Pulmonary artery endothelial cell (primary cell): ENCODE measurements around the gene ALOX12. TPM values are rescaled to one million over a fixed set of nuclear protein-coding genes. Genes with fewer than 3 reads are reported as not detected.
"Not testable (repeated sequence)": the region's sequence is repeated elsewhere in the genome, so short reads cannot be mapped to it uniquely, and the experiment has no call there.

Experiments
- DNase-seq: peaks from one replicate; pipeline ENCODE4 v3.0.0-alpha.2; 2011; ENCODE audit warnings: low read depth, low spot score
- total RNA-seq: library from RNA; depleted of rRNA; stranded (reverse); fragments of >200 nt; gene quantifications from 2 replicates; pipeline ENCODE4 v1.2.3, GENCODE V29; 2014

The ALOX12 gene
- total RNA-seq, 1 donor from 2014 or later: not detected

DNA sequence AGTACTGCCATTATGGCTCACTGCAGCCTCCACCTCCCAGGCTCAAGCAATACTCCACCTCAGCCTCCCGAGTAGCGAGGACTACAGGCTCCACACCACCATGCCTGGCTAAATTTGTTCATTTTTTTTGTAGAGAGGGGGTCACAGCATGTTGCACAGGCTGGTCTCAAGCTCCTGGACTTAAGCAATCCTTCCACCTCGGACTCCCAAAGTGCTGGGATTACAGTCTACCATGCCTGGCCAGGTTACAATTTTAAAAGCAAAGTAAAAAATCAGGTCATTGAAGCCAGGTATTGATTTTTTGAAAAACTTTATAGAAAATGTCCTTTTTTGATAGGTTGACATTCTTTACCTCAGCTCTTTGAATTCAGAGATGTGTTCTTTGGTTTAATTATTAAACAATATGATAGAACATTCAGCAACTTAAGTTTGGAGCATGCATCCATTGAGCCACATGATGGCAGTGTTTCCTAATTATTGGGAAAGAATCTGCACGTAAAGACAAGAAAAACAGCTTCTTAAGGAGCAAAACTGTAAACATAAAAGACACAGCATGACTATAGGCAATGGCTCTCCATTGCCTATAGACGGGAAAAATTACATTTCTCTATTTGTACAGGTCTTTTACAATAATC is 49.8 kb downstream of the ALOX12 start:
- no peak for DNase-seq

DNA sequence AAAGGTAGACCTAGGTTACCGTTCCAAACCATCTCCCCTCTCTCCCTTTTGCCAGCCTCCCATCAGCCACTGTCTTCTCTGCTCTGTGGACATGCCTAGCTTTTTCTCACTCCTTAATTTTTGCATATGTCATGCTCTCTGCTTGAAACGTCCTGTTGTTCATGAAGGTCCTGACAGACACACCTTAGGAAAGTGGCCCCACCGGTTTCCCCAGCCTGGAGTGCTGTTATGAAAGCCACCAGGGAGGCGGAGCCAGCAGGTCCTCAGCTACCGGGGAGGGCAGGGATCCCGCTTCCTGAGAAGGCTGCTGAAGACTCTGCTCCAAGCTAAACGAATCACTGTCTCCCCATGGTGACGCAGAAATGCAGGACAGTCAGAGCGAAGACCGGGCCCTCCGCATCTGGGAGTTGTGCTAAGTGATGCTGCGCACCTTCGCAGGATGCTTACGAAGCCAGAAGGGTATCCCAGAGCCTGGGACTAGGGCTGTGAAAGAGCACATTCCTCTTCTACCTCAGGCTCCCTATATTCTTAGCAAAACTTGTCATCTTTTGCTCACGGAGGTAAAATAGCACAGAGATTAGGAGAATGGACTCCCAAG is 50.4 kb downstream of the ALOX12 start:
- no peak for DNase-seq

DNA sequence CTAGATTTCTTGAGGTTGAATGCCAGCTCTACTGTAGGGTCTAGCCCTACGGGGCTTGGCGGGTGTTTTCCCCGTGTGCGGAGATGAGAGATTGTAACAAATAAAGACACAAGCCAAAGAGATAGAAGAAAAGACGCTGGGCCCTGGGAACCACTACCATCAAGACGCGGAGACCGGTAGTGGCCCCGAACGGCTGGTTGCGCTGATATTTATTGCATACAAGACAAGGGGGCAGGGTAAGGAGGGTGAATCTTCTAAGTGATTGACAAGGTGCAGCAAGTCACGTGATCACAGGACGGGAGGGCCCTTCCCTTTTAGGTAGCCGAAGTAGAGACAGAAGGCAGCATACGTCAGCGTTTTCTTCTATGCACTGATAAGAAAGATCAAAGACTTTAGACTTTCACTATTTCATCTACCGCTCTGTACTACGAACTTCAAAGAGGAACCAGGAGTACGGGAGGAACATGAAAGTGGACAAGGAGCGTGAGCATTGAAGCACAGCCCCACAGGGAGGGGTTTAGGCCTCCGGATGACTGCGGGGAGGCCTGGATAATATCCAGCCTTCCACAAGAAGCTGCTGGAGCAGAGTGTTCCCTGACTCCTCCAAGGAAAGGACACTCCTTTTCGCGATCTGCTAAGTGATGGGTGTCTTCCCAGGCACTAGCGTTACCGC is 51.0 kb downstream of the ALOX12 start:
- not testable (repeated sequence) for DNase-seq

DNA sequence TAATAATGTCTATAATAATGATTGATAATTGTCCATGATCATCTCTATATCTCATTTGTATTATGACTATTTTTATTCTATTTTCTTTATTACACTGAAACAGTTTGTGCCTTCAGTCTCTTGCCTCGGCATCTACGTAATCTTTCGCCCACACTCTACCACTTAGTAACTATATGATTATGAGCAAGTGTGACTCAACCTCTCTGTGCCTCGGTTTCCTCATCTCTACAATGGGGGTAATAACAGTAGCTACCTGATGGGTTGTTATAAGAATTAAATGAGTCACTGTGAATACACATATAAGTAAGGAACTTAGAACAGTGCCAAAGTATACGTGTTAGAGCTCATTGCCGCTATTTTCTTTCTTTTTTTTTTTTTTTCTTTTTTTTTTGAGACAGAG is 51.7 kb downstream of the ALOX12 start:
- DNase-seq: no peak

DNA sequence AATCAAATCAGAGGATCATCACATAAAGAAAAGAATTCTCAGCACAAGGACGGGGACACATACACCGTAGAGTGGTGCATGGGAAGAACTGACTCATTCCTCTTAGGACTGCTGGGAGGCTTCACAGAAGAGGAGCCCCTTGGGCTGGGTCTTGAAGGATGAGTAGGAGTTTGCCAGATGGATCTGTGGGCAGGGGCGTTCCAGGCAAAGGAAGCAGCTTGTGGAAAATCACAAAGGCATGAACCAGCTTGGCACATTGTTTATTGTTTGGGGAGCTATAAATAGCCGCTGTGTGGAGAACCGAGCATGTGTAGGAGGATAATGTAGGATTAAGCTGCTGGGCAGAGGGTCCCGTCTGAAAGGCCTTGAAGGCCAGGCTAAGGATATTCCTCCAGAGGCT is 53.1 kb downstream of the ALOX12 start:
- no peak for DNase-seq

DNA sequence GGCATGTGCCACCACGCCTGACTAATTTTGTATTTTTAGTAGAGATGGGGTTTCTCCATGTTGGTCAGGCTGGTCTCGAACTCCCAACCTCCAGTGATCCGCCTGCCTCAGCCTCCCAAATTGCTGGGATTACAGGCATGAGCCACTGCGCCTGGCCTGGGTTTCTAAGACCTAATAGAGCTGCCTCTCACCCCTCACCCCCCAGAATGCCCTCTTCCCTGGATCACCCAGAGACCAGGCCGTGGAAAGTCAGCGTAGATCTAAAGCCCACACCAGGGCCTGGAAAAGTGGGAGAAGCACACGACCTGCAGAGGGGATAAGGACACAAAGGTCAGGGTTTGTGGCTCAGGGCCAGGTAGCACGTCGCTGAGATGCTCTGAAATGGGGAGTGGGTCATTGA is 54.7 kb downstream of the ALOX12 start:
- not testable (repeated sequence) for DNase-seq

DNA sequence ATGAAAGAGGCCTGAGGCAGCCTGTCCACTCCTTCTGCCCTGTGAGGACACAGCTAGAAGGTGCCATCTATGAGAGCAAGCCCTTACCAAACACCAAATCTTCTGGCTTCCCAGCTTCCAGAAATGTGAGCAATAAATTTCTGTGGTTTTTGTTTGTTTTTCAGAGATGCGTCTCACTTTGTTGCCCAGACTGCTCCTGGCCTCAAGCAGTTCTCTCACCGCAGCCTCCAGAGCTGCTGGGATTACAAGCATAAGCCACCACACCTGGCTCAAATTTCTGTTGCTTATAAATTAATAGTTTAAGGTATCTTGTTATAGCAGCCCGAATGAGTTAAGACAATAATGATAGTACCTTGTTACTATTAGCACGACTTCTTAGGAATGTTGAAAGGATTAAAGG is 60.5 kb downstream of the ALOX12 start:
- DNase-seq: no peak

DNA sequence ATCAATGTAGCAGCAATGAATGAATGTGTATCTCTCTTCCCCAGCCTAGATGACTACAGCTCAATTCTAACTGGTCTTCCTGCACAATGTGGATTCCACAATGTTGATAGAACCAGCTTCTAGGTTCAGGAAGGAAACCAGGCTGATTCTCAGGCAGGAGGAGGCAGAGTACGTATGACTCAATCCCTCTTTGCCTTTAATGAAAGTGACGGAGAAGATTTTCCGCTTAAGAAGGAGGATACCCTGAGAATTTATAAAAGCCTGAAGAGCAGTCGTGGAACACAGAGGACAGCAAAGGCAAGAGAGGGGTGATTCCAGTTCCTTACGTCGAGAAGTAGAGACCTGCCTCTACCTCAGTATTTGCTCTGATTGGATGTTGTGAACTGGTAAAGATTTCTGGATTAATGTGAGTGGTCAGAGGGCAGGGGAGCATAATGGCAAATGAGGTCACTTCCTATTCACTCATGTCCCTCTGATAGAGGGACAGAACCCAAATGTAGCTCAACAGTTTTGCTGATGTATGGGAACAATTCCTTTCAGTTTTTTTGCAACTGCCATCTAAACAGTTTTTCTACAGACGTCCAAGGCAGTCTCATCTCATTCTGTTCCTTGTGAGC is 63.1 kb downstream of the ALOX12 start:
- DNase-seq: peak; percentile 91

Other genes with a start within 250 kb of the ALOX12 start
- 11.5 and 23.9 TPM in 2 replicates for gene XAF1, start 240.0 kb upstream of the ALOX12 start, total RNA-seq
- gene FBXO39, start 219.8 kb upstream of the ALOX12 start, total RNA-seq: 0.28 and 1.4 TPM in 2 replicates
- gene TEKT1, start 164.3 kb upstream of the ALOX12 start, total RNA-seq: not detected in 2 replicates
- gene RNASEK, start 16.6 kb downstream of the ALOX12 start, total RNA-seq: 54.3 and 60.5 TPM in 2 replicates
- gene BCL6B, start 27.0 kb downstream of the ALOX12 start, total RNA-seq: 101 and 117 TPM in 2 replicates
- 0.92 and 1.4 TPM in 2 replicates for gene SLC16A13, start 40.0 kb downstream of the ALOX12 start, total RNA-seq
- 0.26 and 0.78 TPM in 2 replicates for gene SLC16A11, start 48.0 kb downstream of the ALOX12 start, total RNA-seq
- gene CLEC10A, start 84.2 kb downstream of the ALOX12 start, total RNA-seq: 0.07 and 0.14 TPM in 2 replicates
- gene ASGR2, start 118.8 kb downstream of the ALOX12 start, total RNA-seq: not detected in 2 replicates
- gene ASGR1, start 183.3 kb downstream of the ALOX12 start, total RNA-seq: 10.6 and 16.4 TPM in 2 replicates
- gene DLG4, start 223.8 kb downstream of the ALOX12 start, total RNA-seq: 11.3 and 12.5 TPM in 2 replicates
- gene ACADVL, start 223.9 kb downstream of the ALOX12 start, total RNA-seq: 184 and 219 TPM in 2 replicates
- 35.2 and 40.4 TPM in 2 replicates for gene DVL2, start 238.5 kb downstream of the ALOX12 start, total RNA-seq
- gene PHF23, start 243.4 kb downstream of the ALOX12 start, total RNA-seq: 47.1 and 49.1 TPM in 2 replicates
- 101 and 120 TPM in 2 replicates for gene GABARAP, start 246.4 kb downstream of the ALOX12 start, total RNA-seq